Upper lobe of left lung (tissue), 6 donors: ENCODE results near the gene CLK3. TPM values are rescaled to one million over a fixed set of nuclear protein-coding genes. Genes with fewer than 3 reads are reported as not detected.

Experiments
- ATAC-seq, 2 donors: fragments of 200-7000 bp; cut with Tn5 transposase; one replicate each; pipeline ENCODE4 v1.9.1; 2022; ENCODE audit warnings: mild to moderate bottlenecking in 2 of 2, moderate library complexity in 2 of 2; ENCODE audit not compliant: low FRiP score in 2 of 2
- DNase-seq, 2 donors: peaks; one replicate each; pipeline ENCODE4 v3.0.0-alpha.2; 2019 to 2020
- H3K27ac ChIP-seq, 4 donors: fragments of 200-600 bp; sonication (generic); one replicate each; pipeline ENCODE4 v1.5.1; 2016 to 2019
- H3K27me3 ChIP-seq, 4 donors: fragments of 200-600 bp; sonication (generic); one replicate each; pipeline ENCODE4 v1.5.1; 2017 to 2019
- H3K36me3 ChIP-seq, 4 donors: fragments of 200-600 bp; sonication (generic); one replicate each; pipeline ENCODE4 v1.5.1; 2016 to 2019
- H3K4me1 ChIP-seq, 4 donors: fragments of 200-600 bp; sonication (generic); one replicate each; pipeline ENCODE4 v1.5.1; 2018 to 2019
- H3K4me3 ChIP-seq, 4 donors: fragments of 200-600 bp; sonication (generic); one replicate each; pipeline ENCODE4 v1.5.1; 2017 to 2019; ENCODE audit warnings: mild to moderate bottlenecking in 2 of 4, moderate library complexity in 1 of 4
- H3K9me3 ChIP-seq, 4 donors: fragments of 200-600 bp; sonication (generic); one replicate each; pipeline ENCODE4 v1.5.1; 2018 to 2019
- CTCF ChIP-seq, 6 experiments: fragments of 450-650 bp in 4 of 6; fragments of 200-600 bp in 2 of 6; sonication (generic) in 2 of 6; IDR thresholded peaks; one replicate each; pipeline ENCODE4 v1.5.1; 2016 to 2019; ENCODE audit warnings: antibody characterized with exemption in 6 of 6
- EP300 ChIP-seq, 4 donors: sonication (generic); formaldehyde crosslinking; IDR thresholded peaks; one replicate each; pipeline ENCODE4 v1.5.1; 2017; ENCODE audit warnings: antibody characterized with exemption in 4 of 4, control low read depth in 2 of 4
- POLR2A ChIP-seq, 4 donors: fragments of 450-650 bp; IDR thresholded peaks; one replicate each; pipeline ENCODE4 v1.5.1; 2016 to 2017; ENCODE audit warnings: antibody characterized with exemption in 4 of 4, mild to moderate bottlenecking in 2 of 4
- POLR2AphosphoS5 ChIP-seq, 2 donors: sonication (generic); formaldehyde crosslinking; IDR thresholded peaks; one replicate each; pipeline ENCODE4 v1.5.1; 2017; ENCODE audit warnings: antibody characterized with exemption in 2 of 2
- WGBS, 2 donors: methylation state at CpG; one replicate each; pipeline ENCODE4 v1.1.5; 2017 to 2018; 5-methylcytosine and 5-hydroxymethylcytosine counted together
- total RNA-seq, 6 donors: library from RNA; depleted of rRNA in 4 of 6; stranded (reverse); fragments of >200 nt in 4 of 6; gene quantifications; one replicate each; pipeline versions ENCODE4 v1.1.0 to v1.2.1, GENCODE V29; 2016 to 2021
- donor health status: DM: no; HTN: no; CAD: no; lungs with moderate emphysema.
- donor health status: DM: no; HTN: yes; CAD: no; lungs with severe emphysema.

The CLK3 gene
- total RNA-seq, 6 donors from 2014 or later: 78.0 to 289 (median 89.7) TPM

- H3K4me1 ChIP-seq: peaks cover 0 to 5% (median 0%) of the 10 kb centered on the region in 4 donors
- H3K27me3 ChIP-seq: no peaks in the 10 kb centered on the region
- TF ChIP-seq CTCF (IDR thresholded peaks at IDR 0.05) (peak; percentile 68 to 77 (median 74)), EP300 (IDR thresholded peaks at IDR 0.05) (no peak)
- ATAC-seq: peak in 1 of 2 donors; percentile 70
- H3K27ac ChIP-seq: no peak overlapping the region
- H3K4me3 ChIP-seq: no peak overlapping the region
- DNase-seq: peak in 1 of 2 donors; percentile 58
- H3K36me3 ChIP-seq: peaks cover 24 to 99% (median 84%) of the 10 kb centered on the region in 4 donors
- H3K9me3 ChIP-seq: no peaks in the 10 kb centered on the region
- WGBS, 2 donors: 68 to 72% methylated on average over 7 to 8 of the region's 8 CpGs
These were observed 16.4 kb downstream of the CLK3 start for GRCh38 chr15:74631935-74632560.

GRCh38 chr15:74632601-74633000 is 17.0 kb downstream of the CLK3 start:
- peak in 1 of 2 donors; percentile 38 for DNase-seq
- TF ChIP-seq POLR2A (IDR thresholded peaks at IDR 0.05) (no peak), CTCF (IDR thresholded peaks at IDR 0.05) (no peak), EP300 (IDR thresholded peaks at IDR 0.05) (no peak), POLR2AphosphoS5 (IDR thresholded peaks at IDR 0.05) (no peak)
- Histone ChIP-seq H3K9me3 (no peaks in the 10 kb centered on the region), H3K27ac (no peak overlapping the region), H3K27me3 (no peaks in the 10 kb centered on the region), H3K4me3 (no peak overlapping the region), H3K4me1 (peaks cover 0 to 5% (median 0%) of the 10 kb centered on the region in 4 donors), H3K36me3 (peaks cover 20 to 99% (median 81%) of the 10 kb centered on the region in 4 donors)
- no peak for ATAC-seq
- WGBS, 2 donors: 94 to 95% methylated on average over 8 to 9 of the region's 9 CpGs

GRCh38 chr15:74633781-74634180 is 18.1 kb downstream of the CLK3 start:
- H3K9me3 ChIP-seq: no peaks in the 10 kb centered on the region
- H3K27ac ChIP-seq: no peak overlapping the region
- ATAC-seq (no peak), DNase-seq (no peak)
- H3K36me3 ChIP-seq: peaks cover 8 to 97% (median 77%) of the 10 kb centered on the region in 4 donors
- TF ChIP-seq POLR2A (IDR thresholded peaks at IDR 0.05) (no peak), CTCF (IDR thresholded peaks at IDR 0.05) (no peak), EP300 (IDR thresholded peaks at IDR 0.05) (no peak), POLR2AphosphoS5 (IDR thresholded peaks at IDR 0.05) (no peak)
- WGBS, 2 donors: 63 to 80% methylated on average over 2 of the region's 2 CpGs
- no peaks in the 10 kb centered on the region for H3K27me3 ChIP-seq
- H3K4me3 ChIP-seq: no peak overlapping the region
- peaks cover 0 to 5% (median 0%) of the 10 kb centered on the region in 4 donors for H3K4me1 ChIP-seq

GRCh38 chr15:74635228-74635627 is 19.6 kb downstream of the CLK3 start:
- peak; percentile 71 to 79 for ATAC-seq
- DNase-seq: peak in 1 of 2 donors; percentile 64
- peaks cover 2 to 98% (median 73%) of the 10 kb centered on the region in 4 donors for H3K36me3 ChIP-seq

More at GRCh38 chr15:74635228-74635627, 19.6 kb downstream of the CLK3 start:
- Histone ChIP-seq H3K9me3 (no peaks in the 10 kb centered on the region), H3K27me3 (no peaks in the 10 kb centered on the region), H3K4me3 (no peak overlapping the region), H3K4me1 (peaks cover 0 to 7% (median 0%) of the 10 kb centered on the region in 4 donors), H3K27ac (peak overlapping the region in 1 of 4 donors; percentile 60)
- TF ChIP-seq POLR2AphosphoS5 (IDR thresholded peaks at IDR 0.05): no peak
- peak; percentile 85 to 93 (median 89) for TF ChIP-seq CTCF (IDR thresholded peaks at IDR 0.05)
- TF ChIP-seq EP300 (IDR thresholded peaks at IDR 0.05): no peak
- TF ChIP-seq POLR2A (IDR thresholded peaks at IDR 0.05): no peak
- 18 to 27% methylated on average over 5 of the region's 5 CpGs for WGBS, 2 donors
